ENCODE results near the gene DOCK10. TPM values are rescaled to one million over a fixed set of nuclear protein-coding genes. Genes with fewer than 3 reads are reported as not detected.

The DOCK10 gene
- total RNA-seq, 2 experiments from 2014 or later, result 40.8 to 68.2 TPM

DNA sequence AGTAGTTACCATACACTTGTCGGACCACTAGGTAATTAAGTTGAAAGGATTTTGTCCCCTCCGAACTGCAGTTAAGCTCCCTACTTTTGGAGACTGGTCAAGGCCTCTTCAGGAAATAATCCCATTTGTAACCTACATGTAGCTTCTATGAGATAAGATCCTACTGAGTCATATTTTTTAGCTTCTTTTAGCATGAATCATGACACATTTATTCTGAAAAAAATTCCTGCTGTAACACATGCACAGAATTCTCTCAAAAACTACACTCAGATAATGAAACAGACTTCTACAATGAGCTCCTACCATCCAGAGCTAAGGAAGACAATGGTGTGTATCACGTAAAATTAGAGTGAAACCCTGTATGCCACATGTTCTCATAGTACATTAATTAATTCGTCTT is 225.5 kb downstream of the DOCK10 start:
- no peak overlapping the region for H3K4me2 ChIP-seq (ENCODE audit: low read length)
- DNase-seq (ENCODE audit: low spot score), result no peak
- POLR2A ChIA-PET, result interaction anchor here (0.5 to 1.3 kb wide), 3 partner anchors 19 to 35 kb away, joined by 3 to 9 read pairs (median 3); no protein-coding TSS in a partner anchor
- CTCF ChIA-PET (ENCODE audit: unreplicated experiment), result no interaction called here
- 0 out of 2 replicates have a peak, but pooled peaks cover 4% of the 10 kb centered on the region for H3K9me3 ChIP-seq (ENCODE audit: low read length)
- no peaks in the 10 kb centered on the region for H3K4me1 ChIP-seq (ENCODE audit: insufficient read depth, low read length, poor library complexity, severe bottlenecking)
- H3K36me3 ChIP-seq (ENCODE audit: insufficient read depth, low read length), result peaks cover 62% of the 10 kb centered on the region
- intact Hi-C loops (cut with micrococcal nuclease; ENCODE audit: unreplicated experiment), result no loop called here
- H2AFZ ChIP-seq (ENCODE audit: low read length), result no peak overlapping the region
- H3K9me2 ChIP-seq (ENCODE audit: insufficient read depth, low read length), result no peaks in the 10 kb centered on the region
- no peaks in the 10 kb centered on the region for H4K20me1 ChIP-seq (ENCODE audit: insufficient read depth, low read length)
- no peaks in the 10 kb centered on the region for H3K79me2 ChIP-seq (ENCODE audit: insufficient read depth, low read depth, low read length)
- BruUV-seq (replicated peaks), result no TSS peak
- no peak overlapping the region for H3K27ac ChIP-seq (ENCODE audit: low read depth, low read length, poor library complexity, severe bottlenecking)
- TF ChIP-seq, protein P1, sequence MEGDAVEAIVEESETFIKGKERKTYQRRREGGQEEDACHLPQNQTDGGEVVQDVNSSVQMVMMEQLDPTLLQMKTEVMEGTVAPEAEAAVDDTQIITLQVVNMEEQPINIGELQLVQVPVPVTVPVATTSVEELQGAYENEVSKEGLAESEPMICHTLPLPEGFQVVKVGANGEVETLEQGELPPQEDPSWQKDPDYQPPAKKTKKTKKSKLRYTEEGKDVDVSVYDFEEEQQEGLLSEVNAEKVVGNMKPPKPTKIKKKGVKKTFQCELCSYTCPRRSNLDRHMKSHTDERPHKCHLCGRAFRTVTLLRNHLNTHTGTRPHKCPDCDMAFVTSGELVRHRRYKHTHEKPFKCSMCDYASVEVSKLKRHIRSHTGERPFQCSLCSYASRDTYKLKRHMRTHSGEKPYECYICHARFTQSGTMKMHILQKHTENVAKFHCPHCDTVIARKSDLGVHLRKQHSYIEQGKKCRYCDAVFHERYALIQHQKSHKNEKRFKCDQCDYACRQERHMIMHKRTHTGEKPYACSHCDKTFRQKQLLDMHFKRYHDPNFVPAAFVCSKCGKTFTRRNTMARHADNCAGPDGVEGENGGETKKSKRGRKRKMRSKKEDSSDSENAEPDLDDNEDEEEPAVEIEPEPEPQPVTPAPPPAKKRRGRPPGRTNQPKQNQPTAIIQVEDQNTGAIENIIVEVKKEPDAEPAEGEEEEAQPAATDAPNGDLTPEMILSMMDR (conservative IDR thresholded peaks at IDR 0.05; ENCODE audit: low read length), result no peak
- no peak for TF ChIP-seq EZH2phosphoT487 (IDR thresholded peaks at IDR 0.05; ENCODE audit: borderline replicate concordance, low read depth, low read length)
- no peak overlapping the region for H3K4me3 ChIP-seq (ENCODE audit: low read depth, low read length, poor library complexity, severe bottlenecking)

DNA sequence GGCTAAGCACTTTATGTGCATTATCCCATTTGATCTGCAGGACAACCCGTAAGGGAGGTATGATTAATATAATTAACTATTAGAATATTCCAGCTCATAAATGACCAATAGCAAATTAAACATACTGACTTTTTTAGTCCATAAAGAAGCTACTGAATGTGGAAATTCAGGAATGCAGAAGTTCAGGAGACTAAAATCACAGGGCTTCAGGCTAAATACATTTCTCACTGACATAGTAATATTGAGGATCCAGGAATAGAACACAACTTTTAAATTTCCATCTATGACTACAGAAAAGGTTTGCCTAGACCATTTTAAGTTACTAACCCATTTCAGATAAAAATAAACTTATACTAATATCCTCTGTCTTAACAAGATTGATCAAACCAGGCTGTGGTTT is 228.7 kb downstream of the DOCK10 start:
- Histone ChIP-seq H3K79me2 (ENCODE audit: insufficient read depth, low read depth, low read length) (no peaks in the 10 kb centered on the region), H3K36me3 (ENCODE audit: insufficient read depth, low read length) (peaks cover 54% of the 10 kb centered on the region), H3K4me1 (ENCODE audit: insufficient read depth, low read length, poor library complexity, severe bottlenecking) (no peaks in the 10 kb centered on the region), H3K9me3 (ENCODE audit: low read length) (0 out of 2 replicates have a peak, but pooled peaks cover 4% of the 10 kb centered on the region), H3K4me3 (ENCODE audit: low read depth, low read length, poor library complexity, severe bottlenecking) (no peak overlapping the region), H3K9me2 (ENCODE audit: insufficient read depth, low read length) (no peaks in the 10 kb centered on the region), H3K4me2 (ENCODE audit: low read length) (no peak overlapping the region), H4K20me1 (ENCODE audit: insufficient read depth, low read length) (no peaks in the 10 kb centered on the region), H2AFZ (ENCODE audit: low read length) (no peak overlapping the region), H3K27ac (ENCODE audit: low read depth, low read length, poor library complexity, severe bottlenecking) (no peak overlapping the region)
- no TSS peak for BruUV-seq (replicated peaks)
- intact Hi-C loops (cut with micrococcal nuclease; ENCODE audit: unreplicated experiment), result no loop called here
- TF ChIP-seq, protein P1 (conservative IDR thresholded peaks at IDR 0.05; ENCODE audit: low read length), result no peak
- TF ChIP-seq EZH2phosphoT487 (IDR thresholded peaks at IDR 0.05; ENCODE audit: borderline replicate concordance, low read depth, low read length), result no peak
- no peak for DNase-seq (ENCODE audit: low spot score)
- CTCF ChIA-PET (ENCODE audit: unreplicated experiment), result no interaction called here
- POLR2A ChIA-PET, result interaction anchor here (0.6 kb wide), 1 partner anchor 21 kb away, joined by 3 read pairs; no protein-coding TSS in a partner anchor

DNA sequence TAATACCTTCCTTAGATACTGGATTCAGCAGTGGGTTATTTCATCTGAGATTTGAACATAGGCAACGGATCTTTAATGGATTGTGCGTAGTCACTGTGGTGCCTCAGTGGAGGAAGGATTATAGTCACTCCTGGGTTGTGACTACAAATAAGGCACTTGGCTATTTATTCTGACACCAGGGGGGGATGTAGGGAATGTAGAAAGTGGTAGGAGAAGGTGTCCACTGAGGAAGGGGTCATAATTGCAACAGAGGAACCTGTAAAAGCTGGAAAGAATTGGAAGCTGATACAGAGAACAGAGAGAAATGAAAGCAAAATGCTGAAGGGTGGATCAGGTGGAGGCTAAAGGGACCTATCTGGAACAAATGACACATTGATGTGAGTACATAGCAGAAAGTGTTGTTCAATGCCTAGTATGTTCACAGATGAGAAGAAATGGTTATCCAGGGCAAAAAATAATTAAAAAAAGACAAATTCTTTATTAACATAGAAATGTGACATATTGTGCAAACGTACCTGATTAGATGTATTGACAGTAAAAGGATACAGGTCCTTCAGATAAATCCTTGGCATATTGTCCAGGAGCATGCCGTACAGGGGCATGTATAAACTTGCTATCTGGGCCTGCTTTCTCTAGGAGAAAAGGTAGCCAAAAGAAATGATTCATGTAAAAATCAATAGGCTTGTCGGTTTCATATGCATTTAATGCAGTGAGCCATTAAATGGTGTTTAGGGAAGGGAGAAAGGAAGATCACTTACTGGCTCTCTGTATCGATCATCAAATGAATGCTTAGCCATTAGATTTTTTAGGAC is 234.9 kb downstream of the DOCK10 start:
- Histone ChIP-seq H3K9me3 (ENCODE audit: low read length) (no peaks in the 10 kb centered on the region), H3K27ac (ENCODE audit: low read depth, low read length, poor library complexity, severe bottlenecking) (no peak overlapping the region), H3K4me2 (ENCODE audit: low read length) (no peak overlapping the region), H3K36me3 (ENCODE audit: insufficient read depth, low read length) (peaks cover 52% of the 10 kb centered on the region), H3K4me3 (ENCODE audit: low read depth, low read length, poor library complexity, severe bottlenecking) (no peak overlapping the region), H3K9me2 (ENCODE audit: insufficient read depth, low read length) (no peaks in the 10 kb centered on the region), H3K4me1 (ENCODE audit: insufficient read depth, low read length, poor library complexity, severe bottlenecking) (no peaks in the 10 kb centered on the region), H2AFZ (ENCODE audit: low read length) (no peak overlapping the region), H3K79me2 (ENCODE audit: insufficient read depth, low read depth, low read length) (no peaks in the 10 kb centered on the region), H4K20me1 (ENCODE audit: insufficient read depth, low read length) (no peaks in the 10 kb centered on the region)
- TF ChIP-seq, protein P1 (conservative IDR thresholded peaks at IDR 0.05; ENCODE audit: low read length), result peak; percentile 27; the same call in 1 of the 2 replicates
- no peak for TF ChIP-seq EZH2phosphoT487 (IDR thresholded peaks at IDR 0.05; ENCODE audit: borderline replicate concordance, low read depth, low read length)
- CTCF ChIA-PET (ENCODE audit: unreplicated experiment), result no interaction called here
- POLR2A ChIA-PET, result no interaction called here
- intact Hi-C loops (cut with micrococcal nuclease; ENCODE audit: unreplicated experiment), result loop anchor here (10.0 kb wide), 1 partner anchor 857 kb away; no protein-coding TSS in a partner anchor
- BruUV-seq (replicated peaks), result no TSS peak
- DNase-seq (ENCODE audit: low spot score), result no peak
